ENCODE results near the gene FAIM2.

DNA sequence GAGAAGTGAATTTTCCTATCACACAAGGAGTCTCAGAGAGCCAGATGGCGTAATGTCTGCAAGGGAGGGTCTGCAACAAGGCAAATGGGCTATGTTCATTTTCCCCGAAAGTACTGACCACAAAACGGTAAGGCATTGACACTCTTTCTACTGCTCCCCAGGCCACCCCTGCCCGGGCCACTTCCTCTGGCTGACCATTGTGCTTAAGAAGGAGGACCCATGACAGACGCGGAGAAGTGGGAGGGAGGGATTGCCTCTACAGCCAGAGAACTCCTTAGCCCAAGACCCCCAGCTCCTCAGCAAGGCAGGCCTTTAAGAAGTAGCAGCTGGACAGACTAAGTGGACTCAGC, 76.7 kb downstream of the FAIM2 start:
- TF ChIP-seq, protein P1, sequence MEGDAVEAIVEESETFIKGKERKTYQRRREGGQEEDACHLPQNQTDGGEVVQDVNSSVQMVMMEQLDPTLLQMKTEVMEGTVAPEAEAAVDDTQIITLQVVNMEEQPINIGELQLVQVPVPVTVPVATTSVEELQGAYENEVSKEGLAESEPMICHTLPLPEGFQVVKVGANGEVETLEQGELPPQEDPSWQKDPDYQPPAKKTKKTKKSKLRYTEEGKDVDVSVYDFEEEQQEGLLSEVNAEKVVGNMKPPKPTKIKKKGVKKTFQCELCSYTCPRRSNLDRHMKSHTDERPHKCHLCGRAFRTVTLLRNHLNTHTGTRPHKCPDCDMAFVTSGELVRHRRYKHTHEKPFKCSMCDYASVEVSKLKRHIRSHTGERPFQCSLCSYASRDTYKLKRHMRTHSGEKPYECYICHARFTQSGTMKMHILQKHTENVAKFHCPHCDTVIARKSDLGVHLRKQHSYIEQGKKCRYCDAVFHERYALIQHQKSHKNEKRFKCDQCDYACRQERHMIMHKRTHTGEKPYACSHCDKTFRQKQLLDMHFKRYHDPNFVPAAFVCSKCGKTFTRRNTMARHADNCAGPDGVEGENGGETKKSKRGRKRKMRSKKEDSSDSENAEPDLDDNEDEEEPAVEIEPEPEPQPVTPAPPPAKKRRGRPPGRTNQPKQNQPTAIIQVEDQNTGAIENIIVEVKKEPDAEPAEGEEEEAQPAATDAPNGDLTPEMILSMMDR (IDR thresholded peaks at IDR 0.05), result no peak
- TF ChIP-seq EP300 (IDR thresholded peaks at IDR 0.05), result no peak
- no peak for TF ChIP-seq POLR2A (IDR thresholded peaks at IDR 0.05)
